ENCODE data around the gene CLDN5. TPM values are rescaled to one million over a fixed set of nuclear protein-coding genes. Genes with fewer than 3 reads are reported as not detected.

CLDN5 gene
- total RNA-seq, 4 donors from 2014 or later, result 40.4 to 108 (median 89.6) TPM

DNA sequence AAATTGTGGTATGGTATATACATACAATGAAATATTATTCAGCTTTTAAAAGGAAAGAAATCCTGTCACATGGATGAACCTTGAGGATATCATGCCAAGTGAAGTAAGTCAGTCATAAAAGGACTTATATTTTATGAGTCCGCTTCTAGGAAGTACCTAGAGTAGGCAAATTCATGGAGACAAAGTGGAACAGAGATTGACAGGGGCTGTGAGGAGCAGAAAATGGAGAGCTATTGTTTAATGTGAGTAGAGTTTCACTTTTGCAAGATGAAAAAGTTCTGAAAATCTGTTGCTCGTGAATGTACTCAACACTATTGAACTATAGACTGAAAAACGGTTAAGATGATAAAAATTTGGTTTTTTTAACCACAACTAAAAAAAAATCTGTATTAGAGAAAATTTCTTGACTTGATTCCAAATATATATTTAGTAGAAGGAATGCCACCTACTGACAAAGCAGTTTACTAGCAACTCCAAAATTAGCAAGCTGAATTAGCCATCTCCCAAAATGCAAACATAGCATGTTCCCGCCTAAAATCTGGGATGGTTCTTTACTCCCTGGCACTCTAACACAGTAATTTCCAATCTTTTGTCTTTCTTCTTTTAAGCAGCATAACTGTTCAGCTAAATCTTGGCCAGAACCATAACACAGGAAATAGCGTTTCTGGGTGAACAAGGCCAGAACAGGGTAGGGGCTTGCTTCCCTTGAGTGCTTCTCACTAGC lies 46.7 kb downstream of the CLDN5 start:
- no peak for ATAC-seq

DNA sequence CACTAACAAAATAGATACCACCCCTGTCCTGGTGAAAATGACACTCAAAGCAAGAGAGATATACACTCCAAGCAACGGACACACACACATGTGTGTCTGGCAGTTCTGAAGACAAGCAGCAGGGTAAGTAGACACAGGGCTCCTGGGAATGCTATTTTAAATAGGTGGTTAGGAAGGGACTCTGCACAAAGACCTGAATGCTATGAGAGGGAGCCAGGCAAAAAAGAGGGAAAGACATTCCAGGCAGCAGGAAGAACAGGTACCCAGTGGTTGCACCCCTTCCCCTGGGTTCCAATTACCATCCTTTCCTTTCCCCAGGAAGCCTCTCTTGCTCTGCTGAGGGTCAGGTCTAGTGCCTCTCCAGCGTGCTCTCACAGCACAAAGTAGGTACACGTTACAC lies 48.2 kb downstream of the CLDN5 start:
- ATAC-seq (no peak), DNase-seq (no peak)
- H3K36me3 ChIP-seq, result peaks cover 0 to 42% of the 10 kb centered on the region in 2 donors
- in situ Hi-C loops (cut with MboI; ENCODE audit: low sequenced_read_pairs in 4 of 4) (no loop called here), intact Hi-C loops (cut with DNase I; ENCODE audit: low total_unique reads) (no loop called here)
- H3K9me3 ChIP-seq, result no peaks in the 10 kb centered on the region
- peaks cover 45 to 48% of the 10 kb centered on the region in 2 donors for H3K4me1 ChIP-seq
- peak overlapping the region in 1 of 4 donors; percentile 4 for H3K4me3 ChIP-seq
- peak overlapping the region; percentile 90 to 98 (median 97) for H3K27ac ChIP-seq
- no peaks in the 10 kb centered on the region for H3K27me3 ChIP-seq
- TF ChIP-seq POLR2A (IDR thresholded peaks at IDR 0.05), result no peak

More for the DNA sequence above, 46.7 kb downstream of the CLDN5 start:
- peaks cover 0 to 29% of the 10 kb centered on the region in 2 donors for H3K36me3 ChIP-seq
- TF ChIP-seq, protein P1, sequence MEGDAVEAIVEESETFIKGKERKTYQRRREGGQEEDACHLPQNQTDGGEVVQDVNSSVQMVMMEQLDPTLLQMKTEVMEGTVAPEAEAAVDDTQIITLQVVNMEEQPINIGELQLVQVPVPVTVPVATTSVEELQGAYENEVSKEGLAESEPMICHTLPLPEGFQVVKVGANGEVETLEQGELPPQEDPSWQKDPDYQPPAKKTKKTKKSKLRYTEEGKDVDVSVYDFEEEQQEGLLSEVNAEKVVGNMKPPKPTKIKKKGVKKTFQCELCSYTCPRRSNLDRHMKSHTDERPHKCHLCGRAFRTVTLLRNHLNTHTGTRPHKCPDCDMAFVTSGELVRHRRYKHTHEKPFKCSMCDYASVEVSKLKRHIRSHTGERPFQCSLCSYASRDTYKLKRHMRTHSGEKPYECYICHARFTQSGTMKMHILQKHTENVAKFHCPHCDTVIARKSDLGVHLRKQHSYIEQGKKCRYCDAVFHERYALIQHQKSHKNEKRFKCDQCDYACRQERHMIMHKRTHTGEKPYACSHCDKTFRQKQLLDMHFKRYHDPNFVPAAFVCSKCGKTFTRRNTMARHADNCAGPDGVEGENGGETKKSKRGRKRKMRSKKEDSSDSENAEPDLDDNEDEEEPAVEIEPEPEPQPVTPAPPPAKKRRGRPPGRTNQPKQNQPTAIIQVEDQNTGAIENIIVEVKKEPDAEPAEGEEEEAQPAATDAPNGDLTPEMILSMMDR (IDR thresholded peaks at IDR 0.05 in 4 of 5, conservative IDR thresholded peaks at IDR 0.05 in 1 of 5), result no peak
- TF ChIP-seq POLR2A (IDR thresholded peaks at IDR 0.05), result no peak
- H3K27ac ChIP-seq, result peak overlapping the region; percentile 90 to 98 (median 97)
- intact Hi-C loops (cut with DNase I; ENCODE audit: low total_unique reads) (loop anchor here (2.0 kb wide), 3 partner anchors 187 to 355 kb away; partner anchors contain the start of genes CLTCL1, DGCR2 and SLC25A1), in situ Hi-C loops (cut with MboI; ENCODE audit: low sequenced_read_pairs in 4 of 4) (no loop called here)
- H3K4me1 ChIP-seq, result peaks cover 45 to 48% of the 10 kb centered on the region in 2 donors
- H3K4me3 ChIP-seq, result peak overlapping the region; percentile 63 to 78 (median 70)
- no peaks in the 10 kb centered on the region for H3K9me3 ChIP-seq
- DNase-seq, result no peak
- H3K27me3 ChIP-seq, result no peaks in the 10 kb centered on the region

DNA sequence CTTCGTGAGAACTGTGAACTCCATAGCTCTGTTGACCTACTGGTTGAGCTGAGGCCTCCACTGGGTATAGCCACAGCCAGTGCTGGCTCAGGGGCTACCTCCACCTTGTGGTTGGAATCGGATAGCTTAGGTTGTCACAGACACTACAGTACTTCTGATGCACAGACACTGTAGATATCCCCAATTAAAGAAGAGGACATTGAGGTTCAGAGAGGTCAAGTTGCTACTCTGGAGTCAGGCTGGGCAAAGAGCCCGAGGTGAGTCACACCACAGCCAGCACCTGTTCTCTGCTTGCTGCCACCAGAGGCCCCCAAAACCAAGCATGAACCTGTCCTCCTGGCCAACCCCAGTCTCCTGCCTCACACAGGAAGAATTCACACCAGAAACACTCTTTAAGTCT lies 50.6 kb downstream of the CLDN5 start:
- no peaks in the 10 kb centered on the region for H3K27me3 ChIP-seq
- in situ Hi-C loops (cut with MboI; ENCODE audit: low sequenced_read_pairs in 4 of 4) (loop anchor here in 1 of 4 donors (25.0 kb wide), 1 partner anchor 286 kb away; the partner anchor contains the start of gene SLC25A1), intact Hi-C loops (cut with DNase I; ENCODE audit: low total_unique reads) (loop anchor here (1.0 kb wide), 1 partner anchor 83 kb away; no protein-coding TSS in a partner anchor)
- DNase-seq (peak; percentile 66 to 88), ATAC-seq (peak; percentile 84 to 86)
- peak overlapping the region; percentile 90 to 98 (median 97) for H3K27ac ChIP-seq
- TF ChIP-seq, protein P1 (IDR thresholded peaks at IDR 0.05 in 4 of 5, conservative IDR thresholded peaks at IDR 0.05 in 1 of 5), result peak in 4 of 5 experiments; percentile 25 to 36 (median 30)
- no peak for TF ChIP-seq POLR2A (IDR thresholded peaks at IDR 0.05)
- peaks cover 39 to 43% of the 10 kb centered on the region in 2 donors for H3K4me1 ChIP-seq
- peaks cover 0 to 67% of the 10 kb centered on the region in 2 donors for H3K36me3 ChIP-seq
- no peak overlapping the region for H3K4me3 ChIP-seq
- no peaks in the 10 kb centered on the region for H3K9me3 ChIP-seq

Other genes starting within 250 kb of the CLDN5 start
- gene CLTCL1, start 232.7 kb downstream of the CLDN5 start, total RNA-seq, result 100 to 1,000 TPM; 111 to 311 (median 215) TPM
- 10 to 100 TPM; 14.2 to 46.8 (median 24.6) TPM for gene HIRA, start 92.7 kb downstream of the CLDN5 start, total RNA-seq
- 10 to 100 TPM; 53.8 to 75.1 (median 61.5) TPM for gene MRPL40, start 91.9 kb downstream of the CLDN5 start, total RNA-seq
- gene C22orf39, start 76.7 kb downstream of the CLDN5 start, total RNA-seq, result 100 to 1,000 TPM; 157 to 182 (median 178) TPM
- gene UFD1, start 45.2 kb downstream of the CLDN5 start, total RNA-seq, result 100 to 1,000 TPM; 106 to 199 (median 165) TPM
- under 1 TPM in 1 of 4 donors, not detected in 3; 0.27 TPM for gene CDC45, start 44.5 kb downstream of the CLDN5 start, total RNA-seq
- gene SEPTIN5, start 190.1 kb upstream of the CLDN5 start, total RNA-seq, result 10 to 100 TPM in 2 of 4 donors, 1 to 10 TPM in 2; 5.0 to 15.9 (median 10.2) TPM
- gene GP1BB, start 199.1 kb upstream of the CLDN5 start, total RNA-seq, result 1 to 10 TPM in 3 of 4 donors, not detected in 1; 1.4 to 3.5 (median 2.3) TPM
- gene TBX1, start 236.4 kb upstream of the CLDN5 start, total RNA-seq, result 10 to 100 TPM; 27.9 to 38.9 (median 36.3) TPM